ENCODE measurements around the gene CHRNA5. TPM values are rescaled to one million over a fixed set of nuclear protein-coding genes. Genes with fewer than 3 reads are reported as not detected.
A peak's percentile ranks its signal among the peaks of the same experiment; 100 is the strongest.

Gene CHRNA5
- polyA plus RNA-seq, 3 donors, result 0.19 TPM; not detected in 2

DNA sequence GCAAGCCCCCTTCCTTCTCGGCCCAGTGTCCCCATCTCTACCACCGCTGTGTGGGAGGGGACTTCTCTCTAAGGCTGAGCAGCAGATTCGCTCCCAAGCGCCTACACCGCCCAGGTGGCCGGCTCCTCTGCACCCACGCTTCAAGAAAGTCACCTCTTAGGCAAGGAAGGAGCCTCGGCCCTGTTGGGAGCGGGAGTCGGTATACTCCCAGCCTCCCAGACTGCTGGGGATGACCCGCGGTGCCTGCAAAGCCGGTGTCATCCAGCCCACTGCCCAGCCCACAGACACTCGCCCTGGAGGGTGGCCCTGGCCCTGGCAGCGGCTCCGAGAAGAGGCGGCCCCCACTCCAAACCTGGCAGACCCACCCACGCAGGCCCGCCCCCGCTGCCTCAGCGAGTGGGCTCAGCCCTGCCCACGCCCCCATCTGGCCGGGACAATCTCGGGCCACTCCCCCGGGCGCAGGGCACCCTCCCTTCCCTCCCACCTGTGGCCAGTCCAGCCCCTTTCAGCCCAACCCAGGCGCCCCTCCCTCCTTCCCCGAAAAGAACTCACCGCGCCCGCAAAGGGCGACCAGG, 75.3 kb downstream of the CHRNA5 start:
- peak overlapping the region in 1 of 3 experiments; percentile 54 for H3K4me3 ChIP-seq (replicated peaks in 1 of 3; ENCODE audit: low read depth in 2 of 3, low read length in 3 of 3)
- no peaks in the 10 kb centered on the region for H3K79me2 ChIP-seq (ENCODE audit: insufficient read depth, low read length)
- no peaks in the 10 kb centered on the region for H3K36me3 ChIP-seq (replicated peaks in 1 of 2; ENCODE audit: control insufficient read depth in 1 of 2, insufficient read depth in 2 of 2, low read length in 2 of 2)
- Mint-ChIP-seq H3K27ac (no peak overlapping the region), H3K27me3 (ENCODE audit: low read depth in 3 of 3) (peaks cover 16 to 28% (median 25%) of the 10 kb centered on the region in 3 donors), H3K4me1 (peaks cover 14% of the 10 kb centered on the region), H3K4me3 (peak overlapping the region; percentile 65 to 74), H3K9me3 (peaks cover 0 to 5% (median 0%) of the 10 kb centered on the region in 7 donors), H3K36me3 (no peaks in the 10 kb centered on the region)
- peak overlapping the region; percentile 69 for H3K4me2 ChIP-seq (replicated peaks; ENCODE audit: extremely low read depth, low read length, poor library complexity, severe bottlenecking)
- H3K27ac ChIP-seq (ENCODE audit: low read depth in 1 of 2, low read length in 2 of 2), result no peak overlapping the region
- peak overlapping the region; percentile 65 for H2AFZ ChIP-seq (ENCODE audit: insufficient read depth, low read depth, low read length, poor library complexity, severe bottlenecking)
- H3K9me3 ChIP-seq (replicated peaks in 1 of 2; ENCODE audit: control insufficient read depth in 1 of 2, insufficient read depth in 1 of 2, low read length in 2 of 2), result no peaks in the 10 kb centered on the region
- peaks cover 9 to 12% of the 10 kb centered on the region in 2 donors for H3K4me1 ChIP-seq (ENCODE audit: control insufficient read depth in 1 of 2, insufficient read depth in 2 of 2, low read length in 2 of 2)
- TF ChIP-seq, protein P1, sequence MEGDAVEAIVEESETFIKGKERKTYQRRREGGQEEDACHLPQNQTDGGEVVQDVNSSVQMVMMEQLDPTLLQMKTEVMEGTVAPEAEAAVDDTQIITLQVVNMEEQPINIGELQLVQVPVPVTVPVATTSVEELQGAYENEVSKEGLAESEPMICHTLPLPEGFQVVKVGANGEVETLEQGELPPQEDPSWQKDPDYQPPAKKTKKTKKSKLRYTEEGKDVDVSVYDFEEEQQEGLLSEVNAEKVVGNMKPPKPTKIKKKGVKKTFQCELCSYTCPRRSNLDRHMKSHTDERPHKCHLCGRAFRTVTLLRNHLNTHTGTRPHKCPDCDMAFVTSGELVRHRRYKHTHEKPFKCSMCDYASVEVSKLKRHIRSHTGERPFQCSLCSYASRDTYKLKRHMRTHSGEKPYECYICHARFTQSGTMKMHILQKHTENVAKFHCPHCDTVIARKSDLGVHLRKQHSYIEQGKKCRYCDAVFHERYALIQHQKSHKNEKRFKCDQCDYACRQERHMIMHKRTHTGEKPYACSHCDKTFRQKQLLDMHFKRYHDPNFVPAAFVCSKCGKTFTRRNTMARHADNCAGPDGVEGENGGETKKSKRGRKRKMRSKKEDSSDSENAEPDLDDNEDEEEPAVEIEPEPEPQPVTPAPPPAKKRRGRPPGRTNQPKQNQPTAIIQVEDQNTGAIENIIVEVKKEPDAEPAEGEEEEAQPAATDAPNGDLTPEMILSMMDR (IDR thresholded peaks at IDR 0.05), result no peak
- H4K20me1 ChIP-seq (ENCODE audit: insufficient read depth, low read length), result no peaks in the 10 kb centered on the region
- DNase-seq, result no peak
- intact Hi-C loops (cut with micrococcal nuclease), result no loop called here
- peak overlapping the region; percentile 40 for H3K9ac ChIP-seq (ENCODE audit: insufficient read depth, low read length, poor library complexity, severe bottlenecking)
- H3K27me3 ChIP-seq (ENCODE audit: control insufficient read depth in 2 of 2, insufficient read depth in 2 of 2, low read length in 2 of 2), result peaks cover 0 to 21% of the 10 kb centered on the region in 2 donors
- 10% methylated on average over 26 of the region's 32 CpGs for WGBS (ENCODE audit: insufficient coverage)

DNA sequence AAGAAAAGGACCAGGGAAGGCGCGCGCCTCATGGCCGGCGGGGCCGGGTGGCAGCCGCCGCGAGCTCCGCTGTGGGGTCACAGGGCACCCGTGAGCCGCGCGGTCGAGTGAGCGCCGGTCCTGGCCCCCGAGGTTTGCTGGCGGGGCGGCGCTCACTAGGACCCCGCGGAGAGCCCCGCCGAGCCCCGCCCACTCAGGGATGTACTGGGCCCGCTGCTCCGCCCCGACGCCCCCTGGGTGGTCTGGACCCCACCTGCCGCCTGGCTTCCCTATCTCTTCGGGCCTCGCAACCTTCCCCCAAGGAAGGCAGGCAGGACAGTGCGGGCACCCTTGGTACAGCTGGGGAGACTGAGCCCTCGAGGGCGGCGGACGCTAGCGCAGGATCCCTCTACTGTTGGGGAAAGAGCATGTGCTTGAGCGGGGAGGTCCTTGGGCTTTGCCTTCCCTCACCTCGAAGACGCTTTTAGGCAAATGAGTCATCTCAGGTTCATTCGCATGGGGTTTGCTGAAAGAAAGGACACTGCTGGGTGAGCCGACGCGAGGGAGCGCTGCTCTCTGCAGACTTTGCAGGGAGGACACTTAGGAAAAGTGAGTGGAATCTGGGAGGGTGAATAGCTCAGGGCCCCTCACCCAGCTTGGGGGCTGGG, 75.9 kb downstream of the CHRNA5 start, which contains the start of gene CHRNB4:
CHRNB4 (minus strand) TSS at position 109 of the 647 bp plus-strand sequence; CDS start at position 32, 77 bp downstream.
- intact Hi-C loops (cut with micrococcal nuclease), result no loop called here
- 17% methylated on average over 40 of the region's 47 CpGs for WGBS (ENCODE audit: insufficient coverage)
- TF ChIP-seq, protein P1 (IDR thresholded peaks at IDR 0.05), result no peak

More for the DNA sequence above, 75.9 kb downstream of the CHRNA5 start, which contains the start of gene CHRNB4:
- Histone ChIP-seq H4K20me1 (ENCODE audit: insufficient read depth, low read length) (no peaks in the 10 kb centered on the region), H3K36me3 (replicated peaks in 1 of 2; ENCODE audit: control insufficient read depth in 1 of 2, insufficient read depth in 2 of 2, low read length in 2 of 2) (no peaks in the 10 kb centered on the region), H3K27me3 (ENCODE audit: control insufficient read depth in 2 of 2, insufficient read depth in 2 of 2, low read length in 2 of 2) (peaks cover 0 to 21% of the 10 kb centered on the region in 2 donors), H3K79me2 (ENCODE audit: insufficient read depth, low read length) (no peaks in the 10 kb centered on the region), H3K9me3 (replicated peaks in 1 of 2; ENCODE audit: control insufficient read depth in 1 of 2, insufficient read depth in 1 of 2, low read length in 2 of 2) (no peaks in the 10 kb centered on the region), H3K4me2 (replicated peaks; ENCODE audit: extremely low read depth, low read length, poor library complexity, severe bottlenecking) (peak within 1 kb of the TSS; percentile 69), H3K4me1 (ENCODE audit: control insufficient read depth in 1 of 2, insufficient read depth in 2 of 2, low read length in 2 of 2) (peaks cover 9 to 12% of the 10 kb centered on the region in 2 donors), H2AFZ (ENCODE audit: insufficient read depth, low read depth, low read length, poor library complexity, severe bottlenecking) (peak within 1 kb of the TSS; percentile 65), H3K27ac (ENCODE audit: low read depth in 1 of 2, low read length in 2 of 2) (no peak within 1 kb of the TSS), H3K4me3 (replicated peaks in 1 of 3; ENCODE audit: low read depth in 2 of 3, low read length in 3 of 3) (peak within 1 kb of the TSS in 1 of 3 experiments; percentile 54), H3K9ac (ENCODE audit: insufficient read depth, low read length, poor library complexity, severe bottlenecking) (peak within 1 kb of the TSS; percentile 40)
- peak within 1 kb of the TSS in 1 of 7 donors; percentile 35 for H3K27ac Mint-ChIP-seq
- H3K27me3 Mint-ChIP-seq (ENCODE audit: low read depth in 3 of 3), result peaks cover 14 to 26% (median 25%) of the 10 kb centered on the region in 3 donors
- no peak for DNase-seq
- peaks cover 0 to 5% (median 0%) of the 10 kb centered on the region in 7 donors for H3K9me3 Mint-ChIP-seq
- peak within 1 kb of the TSS; percentile 67 to 84 for H3K4me3 Mint-ChIP-seq
- no peaks in the 10 kb centered on the region for H3K36me3 Mint-ChIP-seq
- peaks cover 14% of the 10 kb centered on the region for H3K4me1 Mint-ChIP-seq

All from CD14-positive monocyte (primary cell).